Loucy (cell line): ENCODE measurements around the gene KANK2.

Experiments used
- H2AFZ ChIP-seq: fragments of 200-600 bp; sonication (generic); 2 replicates; pipeline ENCODE4 v1.6.0; 2016; ENCODE audit warnings: antibody characterized with exemption, mild to moderate bottlenecking, low read length, moderate library complexity
- H3F3A ChIP-seq: fragments of 200-600 bp; 2 replicates; pipeline ENCODE4 v1.6.0; 2016; ENCODE audit warnings: antibody characterized with exemption, low read depth, mild to moderate bottlenecking
- H3K27me3 ChIP-seq: fragments of 200-600 bp; sonication (generic); 2 replicates; pipeline ENCODE4 v1.6.1; 2014; ENCODE audit warnings: low read length, mild to moderate bottlenecking; ENCODE audit not compliant: insufficient read depth, poor library complexity, severe bottlenecking
- H3K36me3 ChIP-seq: fragments of 200-600 bp; sonication (generic); 2 replicates; pipeline ENCODE4 v1.6.1; 2016; ENCODE audit warnings: low read length; ENCODE audit not compliant: insufficient read depth
- H3K4me1 ChIP-seq: fragments of 200-600 bp; sonication (generic); 2 replicates; pipeline ENCODE4 v1.5.1; 2014; ENCODE audit warnings: low read length, mild to moderate bottlenecking; ENCODE audit not compliant: insufficient read depth, poor library complexity, severe bottlenecking
- H3K4me2 ChIP-seq: fragments of 200-600 bp; sonication (generic); 2 replicates; pipeline ENCODE4 v1.6.0; 2014; ENCODE audit warnings: antibody characterized with exemption, low read length, low read depth, mild to moderate bottlenecking; ENCODE audit not compliant: poor library complexity, severe bottlenecking
- H3K4me3 ChIP-seq: fragments of 200-600 bp; sonication (generic); 2 replicates; pipeline ENCODE4 v1.5.1; 2014; ENCODE audit warnings: low read length, mild to moderate bottlenecking, mixed read lengths; ENCODE audit not compliant: poor library complexity, severe bottlenecking
- H3K79me2 ChIP-seq: fragments of 200-600 bp; sonication (generic); 2 replicates; pipeline ENCODE4 v1.6.1; 2014; ENCODE audit warnings: low read length; ENCODE audit not compliant: insufficient read depth
- H3K9ac ChIP-seq: fragments of 200-600 bp; sonication (generic); 2 replicates; pipeline ENCODE4 v1.6.0; 2014; ENCODE audit warnings: mild to moderate bottlenecking, low read depth, low read length, moderate library complexity; ENCODE audit not compliant: poor library complexity, severe bottlenecking
- H3K9me2 ChIP-seq: fragments of 200-600 bp; sonication (generic); replicated peaks from 2 replicates; pipeline ENCODE4 v1.6.1; 2016; ENCODE audit warnings: low read depth, low read length, mixed read lengths
- H3K9me3 ChIP-seq: fragments of 200-600 bp; sonication (generic); 2 replicates; pipeline ENCODE4 v1.6.1; 2014; ENCODE audit warnings: mild to moderate bottlenecking, antibody characterized with exemption, low read length, low read depth; ENCODE audit not compliant: insufficient read depth
- H4K20me1 ChIP-seq: fragments of 200-600 bp; sonication (generic); 2 replicates; pipeline ENCODE4 v1.6.0; 2014; ENCODE audit warnings: antibody characterized with exemption, low read length, mild to moderate bottlenecking; ENCODE audit not compliant: insufficient read depth, poor library complexity, severe bottlenecking
- CTCF ChIP-seq: fragments of 200-600 bp; sonication (generic); conservative IDR thresholded peaks from 2 replicates; pipeline ENCODE4 v1.5.1; 2014; ENCODE audit warnings: mild to moderate bottlenecking, antibody characterized with exemption, low read length
- EZH2phosphoT487 ChIP-seq: fragments of 200-600 bp; IDR thresholded peaks from 2 replicates; pipeline ENCODE4 v1.6.1; 2018; ENCODE audit warnings: antibody characterized with exemption, mild to moderate bottlenecking, moderate library complexity, borderline replicate concordance

KANK2 gene

GRCh38 chr19:11191934-11192333, 5.4 kb downstream of the KANK2 start:
- TF ChIP-seq EZH2phosphoT487 (no peak), CTCF (no peak)
- no peaks in the 10 kb centered on the region for H3K9me2 ChIP-seq
- no peaks in the 10 kb centered on the region for H4K20me1 ChIP-seq
- H3K4me1 ChIP-seq: peaks cover 2% of the 10 kb centered on the region
- no peak overlapping the region for H2AFZ ChIP-seq
- no peaks in the 10 kb centered on the region for H3K27me3 ChIP-seq
- H3K4me3 ChIP-seq: no peak overlapping the region
- H3K4me2 ChIP-seq: no peak overlapping the region
- no peak overlapping the region for H3K9ac ChIP-seq
- H3K36me3 ChIP-seq: no peaks in the 10 kb centered on the region
- H3K9me3 ChIP-seq: no peaks in the 10 kb centered on the region
- H3F3A ChIP-seq: no peaks in the 10 kb centered on the region
- no peaks in the 10 kb centered on the region for H3K79me2 ChIP-seq

- Histone ChIP-seq H3K4me3 (no peak overlapping the region), H3K79me2 (no peaks in the 10 kb centered on the region), H3K9ac (no peak overlapping the region), H3F3A (no peaks in the 10 kb centered on the region), H4K20me1 (no peaks in the 10 kb centered on the region), H3K9me3 (no peaks in the 10 kb centered on the region), H3K36me3 (no peaks in the 10 kb centered on the region), H3K9me2 (no peaks in the 10 kb centered on the region), H2AFZ (no peak overlapping the region), H3K4me2 (no peak overlapping the region), H3K27me3 (no peaks in the 10 kb centered on the region), H3K4me1 (no peaks in the 10 kb centered on the region)
- TF ChIP-seq CTCF: no peak
- TF ChIP-seq EZH2phosphoT487: no peak
Observed at GRCh38 chr19:11191273-11191755, 6.0 kb downstream of the KANK2 start.

- no peaks in the 10 kb centered on the region for H3K27me3 ChIP-seq
- H3F3A ChIP-seq: no peaks in the 10 kb centered on the region
- no peaks in the 10 kb centered on the region for H3K9me3 ChIP-seq
- H3K9ac ChIP-seq: no peak overlapping the region
- H2AFZ ChIP-seq: no peak overlapping the region
- no peak overlapping the region for H3K4me2 ChIP-seq
- H3K4me3 ChIP-seq: no peak overlapping the region
- TF ChIP-seq EZH2phosphoT487 (no peak), CTCF (no peak)
- no peaks in the 10 kb centered on the region for H3K79me2 ChIP-seq
- no peaks in the 10 kb centered on the region for H3K36me3 ChIP-seq
- no peaks in the 10 kb centered on the region for H4K20me1 ChIP-seq
- no peaks in the 10 kb centered on the region for H3K9me2 ChIP-seq
- no peaks in the 10 kb centered on the region for H3K4me1 ChIP-seq
Observed at GRCh38 chr19:11190501-11190900, 6.8 kb downstream of the KANK2 start.
